GM15510 (cell line): ENCODE measurements around the gene CLMN.

Experiments
- POLR2A ChIP-seq: IDR thresholded peaks from 3 replicates; pipeline ENCODE4 v1.6.1; 2011; ENCODE audit warnings: borderline replicate concordance; ENCODE audit not compliant: insufficient read length; ENCODE audit errors: extremely low read depth

CLMN gene

GRCh38 chr14:95167177-95167576, 152.5 kb downstream of the CLMN start:
- no peak for TF ChIP-seq POLR2A

GRCh38 chr14:95165517-95165916, 154.2 kb downstream of the CLMN start:
- TF ChIP-seq POLR2A = no peak

GRCh38 chr14:95164506-95164905, 155.2 kb downstream of the CLMN start:
- no peak for TF ChIP-seq POLR2A

GRCh38 chr14:95163666-95164065, 156.0 kb downstream of the CLMN start:
- no peak for TF ChIP-seq POLR2A

- TF ChIP-seq POLR2A = no peak
Measured at GRCh38 chr14:95163132-95163531, 156.6 kb downstream of the CLMN start.

GRCh38 chr14:95162641-95163040, 157.1 kb downstream of the CLMN start:
- TF ChIP-seq POLR2A = no peak

- TF ChIP-seq POLR2A = peak; percentile 54
Measured at GRCh38 chr14:95157327-95158189, 162.2 kb downstream of the CLMN start, which contains the start of gene DICER1. TSS of gene DICER1 (minus strand) at chr14:95157529. CDS start at chr14:95133458, 24,071 bp downstream.

- no peak for TF ChIP-seq POLR2A
Measured at GRCh38 chr14:95157048-95157326, 162.7 kb downstream of the CLMN start.

- no peak for TF ChIP-seq POLR2A
Measured at GRCh38 chr14:95156161-95157047, 163.3 kb downstream of the CLMN start.

- no peak for TF ChIP-seq POLR2A
Measured at GRCh38 chr14:95155045-95155444, 164.7 kb downstream of the CLMN start.

GRCh38 chr14:95153866-95154265, 165.8 kb downstream of the CLMN start:
- TF ChIP-seq POLR2A = no peak

- no peak for TF ChIP-seq POLR2A
Measured at GRCh38 chr14:95151561-95151960, 168.1 kb downstream of the CLMN start.

GRCh38 chr14:95150910-95151309, 168.8 kb downstream of the CLMN start:
- TF ChIP-seq POLR2A = no peak

GRCh38 chr14:95149441-95149840, 170.3 kb downstream of the CLMN start:
- TF ChIP-seq POLR2A = no peak

GRCh38 chr14:95147597-95147996, 172.1 kb downstream of the CLMN start:
- TF ChIP-seq POLR2A = no peak
